ENCODE measurements around the gene OCRL.

OCRL gene

DNA sequence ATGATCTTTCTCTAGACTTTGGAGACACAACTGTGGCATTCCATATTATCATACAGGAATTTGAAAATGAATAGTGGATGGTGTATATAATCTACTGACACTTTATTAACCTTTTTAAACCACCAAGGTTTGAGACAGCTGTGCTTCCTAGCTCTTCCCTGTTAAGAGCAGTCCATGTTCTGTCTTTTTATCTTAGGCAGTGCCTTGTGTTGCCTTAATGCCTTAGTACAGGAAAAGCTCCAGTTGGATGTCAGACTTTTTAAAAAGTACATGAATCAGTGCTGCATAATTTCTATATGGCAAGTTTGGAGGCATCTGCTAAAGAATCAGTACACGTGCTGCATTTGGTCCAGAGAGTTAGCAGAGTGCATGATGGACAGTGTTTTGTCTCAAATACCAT is 45.1 kb downstream of the OCRL start:
- no peak for DNase-seq (ENCODE audit: low read depth, low spot score)

DNA sequence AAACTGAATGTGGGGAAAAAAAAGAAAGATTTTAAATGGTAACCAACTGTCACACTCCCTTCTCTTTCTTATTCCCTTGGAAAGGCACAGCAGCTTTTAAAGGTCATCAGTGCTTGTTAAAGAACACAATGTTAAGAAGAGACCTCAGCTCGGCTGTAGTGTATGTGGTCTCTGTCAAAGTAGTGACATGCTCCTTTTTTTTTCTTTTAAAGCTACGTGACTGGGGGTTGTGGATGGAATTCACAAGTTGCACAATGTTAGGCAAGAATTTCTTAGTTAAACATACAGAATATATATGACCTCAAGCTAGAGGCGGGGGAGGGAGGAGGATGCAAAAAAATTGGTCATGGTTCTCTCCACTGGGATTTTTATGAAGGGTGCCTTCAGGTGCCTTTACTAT is 45.6 kb downstream of the OCRL start:
- DNase-seq (ENCODE audit: low read depth, low spot score) = no peak

DNA sequence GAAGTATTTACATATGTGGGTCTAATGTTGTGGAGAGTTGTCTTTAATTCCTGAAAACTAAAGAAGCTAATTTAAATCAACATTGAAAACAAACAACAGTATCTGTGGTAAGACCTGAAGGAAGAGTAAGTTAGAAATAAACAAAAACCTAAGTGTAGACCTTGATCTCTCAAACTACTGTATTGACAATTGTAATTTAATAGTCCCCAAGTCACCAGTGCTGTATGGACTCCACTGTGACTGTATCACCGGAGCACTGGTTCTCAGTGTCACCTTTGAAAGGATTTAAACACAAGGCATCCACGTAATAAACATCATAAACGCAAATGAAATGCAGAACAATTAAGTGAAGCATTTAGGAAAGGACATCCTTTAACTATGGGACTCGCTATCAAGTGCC is 46.4 kb downstream of the OCRL start:
- no peak for DNase-seq (ENCODE audit: low read depth, low spot score)

DNA sequence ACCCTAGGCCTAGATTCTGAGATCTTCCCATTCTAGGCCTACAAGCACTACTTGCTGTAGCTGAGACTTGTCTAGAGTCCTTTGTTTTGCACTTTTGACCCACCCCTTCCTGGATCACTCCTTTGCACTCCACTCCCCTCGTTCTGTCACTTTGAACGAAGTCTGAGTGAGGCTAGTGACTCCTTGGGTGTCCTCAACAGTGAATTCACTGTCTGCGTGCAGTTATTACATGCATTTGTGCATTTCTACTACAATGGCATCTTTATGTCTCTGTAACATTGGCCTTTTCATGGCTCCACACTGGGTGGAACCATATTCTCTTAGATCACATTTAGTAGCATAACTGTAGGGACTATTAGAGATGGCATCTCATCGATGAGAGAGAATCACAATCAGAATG is 50.5 kb downstream of the OCRL start:
- no peak for DNase-seq (ENCODE audit: low read depth, low spot score)

DNA sequence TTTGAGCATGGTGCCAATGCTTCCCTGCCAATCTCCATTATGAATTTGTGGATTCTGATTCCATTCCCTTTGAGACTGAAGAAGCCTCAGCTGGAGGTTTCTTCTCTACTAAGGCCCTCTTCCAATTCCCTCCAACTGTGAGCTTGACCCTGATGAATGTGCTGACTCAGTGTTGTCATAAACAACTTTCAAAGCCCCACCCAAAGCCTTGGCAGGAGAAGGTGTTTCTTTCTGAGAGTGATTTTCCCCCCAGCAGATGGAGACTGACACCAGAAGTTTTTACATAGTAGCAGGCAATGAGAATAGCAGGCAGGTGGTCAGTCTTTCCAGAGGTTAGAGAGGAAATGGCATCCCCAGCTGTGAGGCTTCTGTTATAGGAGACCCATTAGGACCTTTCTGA is 53.1 kb downstream of the OCRL start:
- DNase-seq (ENCODE audit: low read depth, low spot score) = peak; percentile 58

DNA sequence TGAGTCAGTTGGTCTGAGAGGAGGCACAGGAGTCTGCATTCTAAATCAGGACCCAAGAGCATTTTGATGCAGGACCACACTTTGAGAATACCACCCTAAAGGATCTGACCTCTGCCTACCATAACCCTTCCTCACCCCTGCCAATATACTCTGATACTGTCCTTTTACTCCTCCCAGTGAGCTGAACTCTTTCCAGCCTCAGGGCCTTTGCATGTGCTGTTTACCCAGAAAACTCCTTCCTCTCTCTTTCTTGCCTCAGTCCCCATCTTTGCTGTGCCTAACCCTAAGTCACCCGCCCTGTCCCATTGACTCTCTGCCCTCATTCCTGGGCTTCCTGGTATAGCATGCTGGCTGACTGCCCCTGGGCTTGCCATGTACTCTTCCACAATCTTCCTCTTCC is 54.7 kb downstream of the OCRL start:
- DNase-seq (ENCODE audit: low read depth, low spot score) = no peak

DNA sequence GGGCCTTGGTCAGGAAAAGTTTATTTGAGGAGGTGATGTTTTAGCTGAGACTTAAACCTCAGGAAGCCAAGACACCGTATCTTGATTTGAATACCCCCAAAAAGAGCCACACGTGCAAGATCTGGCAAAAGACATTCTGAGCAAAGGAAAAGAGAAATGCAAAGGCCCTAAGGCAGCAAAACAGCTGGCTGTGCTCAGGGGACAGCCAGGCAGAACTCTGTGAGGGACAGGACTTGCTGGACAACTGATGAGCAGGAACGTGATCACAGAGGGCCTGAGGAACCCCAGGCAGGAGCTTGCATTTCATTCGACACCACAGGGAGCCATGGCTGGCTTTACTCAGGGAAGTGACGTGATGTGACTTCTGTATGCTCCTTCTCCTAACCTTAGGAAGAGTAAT is 56.0 kb downstream of the OCRL start:
- peak; percentile 51 for DNase-seq (ENCODE audit: low read depth, low spot score)

DNA sequence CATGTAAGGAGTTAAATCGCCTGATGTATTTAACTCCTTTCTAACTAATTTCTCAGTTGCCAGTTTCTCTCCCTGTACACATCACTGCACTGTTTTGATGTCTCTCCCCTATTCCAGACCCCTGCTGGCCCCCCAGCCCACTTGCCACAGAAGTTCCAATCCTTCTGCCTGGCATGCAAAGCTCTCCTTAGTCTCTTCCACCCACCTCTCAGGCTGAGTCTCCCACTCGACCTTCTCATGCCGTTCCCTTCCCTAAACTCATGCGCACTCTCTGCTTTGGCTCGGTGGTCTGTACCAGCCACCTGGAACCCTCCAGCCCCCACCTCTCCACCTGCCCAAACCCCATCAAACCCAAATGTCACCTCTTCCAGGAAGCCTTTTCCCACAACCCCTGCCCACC is 57.8 kb downstream of the OCRL start:
- DNase-seq (ENCODE audit: low read depth, low spot score) = no peak

DNA sequence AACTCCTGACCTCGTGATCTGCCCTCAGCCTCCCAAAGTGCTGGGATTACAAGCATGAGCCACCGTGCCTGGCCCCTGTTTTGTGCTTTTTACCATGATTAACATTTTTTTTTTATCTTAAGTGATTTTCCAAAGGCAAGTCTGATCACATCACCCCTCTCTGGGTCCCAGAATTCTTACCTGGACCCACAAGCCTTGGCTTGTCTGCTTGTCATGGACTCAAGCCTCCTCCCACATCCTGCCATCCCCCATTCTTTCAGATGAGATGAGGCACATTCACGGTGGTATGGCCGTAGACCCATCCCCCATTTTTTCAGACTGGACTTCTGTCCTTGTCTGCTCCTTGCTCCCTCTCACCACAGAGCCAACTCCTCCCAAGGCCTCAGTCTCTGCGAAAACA is 59.4 kb downstream of the OCRL start:
- DNase-seq (ENCODE audit: low read depth, low spot score) = no peak

DNA sequence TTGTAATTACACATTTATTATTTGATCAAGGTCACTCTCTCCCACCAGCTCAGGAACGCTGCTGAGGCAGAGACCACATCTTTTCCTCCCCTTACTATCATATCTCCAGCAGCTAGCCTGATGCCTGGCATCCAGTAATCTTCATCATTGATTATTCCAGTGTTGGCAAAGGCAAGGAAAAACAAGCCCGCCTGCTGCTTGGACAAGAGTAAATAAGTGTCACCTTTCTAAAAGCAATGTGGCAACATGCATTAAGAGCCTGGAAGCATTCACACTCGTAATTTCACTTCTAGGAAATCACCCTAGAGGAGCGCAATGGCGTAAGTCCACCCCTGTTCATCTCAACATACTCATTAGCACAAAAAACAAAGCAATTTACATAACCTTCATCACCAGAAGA is 59.9 kb downstream of the OCRL start:
- DNase-seq (ENCODE audit: low read depth, low spot score) = no peak

DNA sequence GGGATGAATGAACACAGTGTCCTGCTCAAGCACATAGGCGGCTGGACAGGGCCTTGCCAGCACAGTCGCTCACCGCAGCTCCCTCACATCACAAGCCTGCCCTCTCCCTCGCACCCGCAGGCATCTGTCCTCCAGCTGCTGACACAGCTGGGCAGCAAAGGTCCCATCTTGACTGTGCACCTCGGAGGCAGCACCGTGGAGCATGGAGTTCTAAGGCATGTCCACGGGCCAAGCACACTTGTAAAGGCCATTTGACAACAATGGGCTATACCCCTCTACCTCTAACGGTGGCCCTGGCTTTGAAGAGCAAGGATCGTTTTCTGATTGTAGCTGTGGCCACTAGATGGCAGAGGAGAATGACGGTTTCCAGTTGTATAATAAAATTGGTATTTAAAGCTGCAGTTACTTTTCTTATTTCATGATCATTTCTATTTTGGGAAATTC is 60.9 kb downstream of the OCRL start:
- DNase-seq (ENCODE audit: low read depth, low spot score) = no peak

DNA sequence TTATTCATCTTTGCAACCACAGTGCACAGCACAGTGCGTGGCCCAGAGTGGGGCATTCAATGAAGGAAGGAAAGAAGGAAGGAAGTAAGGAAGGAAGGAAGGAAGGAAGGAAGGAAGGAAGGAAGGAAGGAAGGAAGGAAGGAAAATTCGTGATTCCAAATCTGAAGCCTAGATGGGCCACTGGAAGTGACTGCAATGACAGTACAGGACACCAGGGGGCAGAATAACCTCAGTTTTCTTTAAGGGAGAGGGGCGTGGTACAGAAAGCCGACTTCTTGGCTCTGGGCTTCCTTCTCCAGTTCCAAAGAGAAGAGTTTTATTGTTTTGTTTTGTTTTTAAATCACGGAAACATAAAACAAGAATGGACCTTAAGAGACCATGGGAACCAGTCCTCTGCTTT is 66.9 kb downstream of the OCRL start:
- DNase-seq (ENCODE audit: low read depth, low spot score) = peak; percentile 63

DNA sequence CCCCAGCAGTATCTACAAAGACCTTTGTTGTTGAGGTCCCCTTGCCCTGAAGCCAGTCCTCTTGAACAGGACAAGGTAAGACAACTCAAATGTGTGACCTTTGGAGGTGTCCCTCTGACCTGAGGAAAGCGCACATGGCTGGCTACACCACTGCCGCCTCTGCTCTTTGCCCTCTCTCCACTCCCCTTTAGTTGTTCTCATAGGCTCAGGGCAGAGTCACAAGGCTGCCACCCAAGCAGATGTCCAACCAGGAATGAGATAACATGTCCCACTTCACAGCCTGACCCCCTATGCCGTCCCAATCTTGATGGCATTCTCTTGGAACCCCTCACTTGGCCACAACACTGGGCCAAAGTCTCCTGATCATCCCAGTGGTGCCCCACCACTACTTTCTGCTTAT is 68.4 kb downstream of the OCRL start:
- DNase-seq (ENCODE audit: low read depth, low spot score) = no peak

DNA sequence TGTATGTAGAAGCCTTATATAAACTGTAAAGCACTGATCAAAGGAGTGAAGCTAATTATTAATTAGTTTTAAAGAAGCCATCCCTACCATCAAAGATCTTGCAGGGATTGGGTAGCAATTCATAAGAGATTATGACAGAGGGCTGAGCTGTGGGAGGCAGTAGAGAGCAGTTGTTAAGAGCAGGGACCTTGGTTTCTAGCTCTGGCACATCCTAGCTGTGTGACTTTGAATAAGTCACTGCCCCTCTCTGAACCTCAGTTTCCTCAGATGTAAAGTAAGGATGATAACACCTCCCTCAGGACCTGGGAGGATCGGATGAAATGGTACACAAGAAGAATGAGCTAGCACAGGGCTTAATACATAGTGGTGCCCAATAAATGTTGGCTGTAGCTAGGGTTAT is 69.3 kb downstream of the OCRL start:
- no peak for DNase-seq (ENCODE audit: low read depth, low spot score)

DNA sequence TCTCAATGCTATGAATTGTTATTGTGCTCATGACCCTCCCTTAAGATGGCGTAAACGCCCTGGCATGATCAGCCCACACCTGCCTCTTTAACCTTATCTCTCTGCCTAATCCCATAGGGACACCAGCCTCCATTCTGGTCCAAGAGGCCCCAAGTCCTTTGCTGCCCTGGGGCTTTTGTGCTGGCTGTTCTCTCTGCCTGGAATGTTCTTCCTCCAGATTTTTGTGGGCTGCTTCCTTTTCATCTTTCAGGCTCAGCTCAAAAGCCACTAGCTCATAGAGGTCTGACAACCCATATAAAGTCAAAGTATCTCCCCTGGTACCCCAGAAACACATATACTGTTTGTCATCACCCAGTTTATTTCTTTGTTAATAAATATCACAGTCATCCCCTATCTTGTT is 72.3 kb downstream of the OCRL start:
- DNase-seq (ENCODE audit: low read depth, low spot score) = peak; percentile 69

DNA sequence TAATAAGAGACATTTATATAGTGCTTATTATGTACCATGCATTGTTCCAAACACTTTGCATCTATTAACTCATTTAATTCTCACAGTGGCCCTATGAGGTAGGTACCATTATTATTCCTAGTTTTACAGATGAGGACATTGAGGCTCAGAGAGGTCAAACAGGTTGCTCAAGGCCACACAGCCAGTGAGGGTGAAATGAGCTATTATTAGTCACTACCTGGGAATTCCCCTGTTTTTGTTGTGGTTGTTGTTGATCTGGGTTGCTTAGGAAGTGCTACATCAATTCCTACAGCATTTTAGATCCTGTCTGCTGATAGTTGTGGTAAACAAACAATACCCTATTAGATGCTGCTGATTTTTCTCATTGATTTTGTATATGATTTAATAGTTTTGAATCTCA is 73.5 kb downstream of the OCRL start:
- DNase-seq (ENCODE audit: low read depth, low spot score) = no peak

DNA sequence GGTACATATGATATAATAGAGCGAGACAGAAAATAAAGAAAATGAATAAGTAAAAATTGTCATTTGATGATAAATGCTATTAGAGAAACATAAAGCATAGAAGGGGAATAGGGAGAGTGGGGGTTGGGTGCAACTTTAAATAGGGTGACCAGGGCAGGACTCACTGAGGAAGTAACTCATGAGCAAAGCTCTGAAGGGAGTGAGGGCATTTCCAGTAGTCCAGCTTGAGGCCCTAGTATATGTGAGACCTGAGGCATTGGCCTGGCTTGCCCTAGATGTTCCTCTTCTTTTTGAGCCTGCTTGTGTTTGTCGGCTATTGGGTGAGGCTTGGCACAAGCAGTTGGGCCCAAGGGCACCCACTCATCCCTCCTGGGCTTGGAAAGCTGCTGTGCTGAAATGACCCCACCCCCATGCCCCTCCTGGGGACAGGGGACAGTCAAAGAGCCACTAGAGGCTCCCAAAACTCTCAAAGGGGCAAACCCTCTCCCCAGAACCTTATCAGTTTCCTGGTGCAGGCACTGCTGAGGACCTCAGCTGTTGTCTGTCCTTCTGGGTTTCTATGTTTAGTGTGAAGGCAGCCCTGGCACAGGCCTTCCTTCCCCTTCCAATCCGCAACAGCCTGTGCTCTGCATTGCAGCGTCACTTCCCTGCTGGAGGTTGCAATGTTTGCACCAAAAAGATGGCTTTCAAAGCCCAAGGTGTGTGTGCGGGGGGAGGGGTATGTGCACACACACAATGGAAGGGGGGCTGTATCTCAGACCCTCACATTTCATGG is 74.6 kb downstream of the OCRL start:
- DNase-seq (ENCODE audit: low read depth, low spot score) = no peak

DNA sequence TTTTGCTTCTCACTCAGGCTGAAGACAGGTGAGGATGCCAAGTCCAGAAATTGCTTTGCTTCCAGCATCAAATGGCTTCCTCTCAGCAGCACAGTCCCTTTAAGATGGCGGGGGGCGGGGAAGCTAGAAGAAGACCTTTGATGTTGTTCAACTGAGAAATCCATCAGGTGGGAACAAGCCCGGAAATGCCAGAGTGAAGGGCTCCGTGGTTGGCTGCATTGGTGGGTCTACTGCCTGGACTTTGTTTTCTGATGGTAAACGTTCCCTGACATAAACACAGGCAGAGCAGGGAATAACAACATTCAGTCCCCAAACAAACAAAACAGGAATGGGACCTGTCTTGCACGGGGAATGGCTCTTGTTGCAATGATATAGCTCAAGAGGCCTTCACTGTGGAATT is 77.4 kb downstream of the OCRL start:
- peak; percentile 57 for DNase-seq (ENCODE audit: low read depth, low spot score)

DNA sequence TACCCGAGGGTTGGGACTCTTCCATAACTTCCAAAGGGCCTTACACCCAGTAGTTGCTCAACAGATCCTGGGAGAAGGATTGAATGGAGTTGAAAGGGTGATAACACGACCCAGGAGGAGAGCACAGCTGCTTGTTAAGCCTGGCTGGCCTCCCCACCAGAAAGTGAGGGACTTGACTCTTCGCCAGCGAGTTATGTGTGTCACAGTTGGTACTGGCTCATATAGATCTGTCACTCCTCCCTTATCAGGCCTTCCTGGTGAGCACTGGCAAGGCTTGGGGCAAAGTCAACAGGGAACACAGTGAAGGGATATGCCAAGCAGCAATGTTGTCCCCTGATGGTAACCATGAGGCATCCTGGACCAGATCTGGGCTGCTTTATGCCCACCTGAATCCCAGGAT is 78.9 kb downstream of the OCRL start:
- DNase-seq (ENCODE audit: low read depth, low spot score) = no peak

DNA sequence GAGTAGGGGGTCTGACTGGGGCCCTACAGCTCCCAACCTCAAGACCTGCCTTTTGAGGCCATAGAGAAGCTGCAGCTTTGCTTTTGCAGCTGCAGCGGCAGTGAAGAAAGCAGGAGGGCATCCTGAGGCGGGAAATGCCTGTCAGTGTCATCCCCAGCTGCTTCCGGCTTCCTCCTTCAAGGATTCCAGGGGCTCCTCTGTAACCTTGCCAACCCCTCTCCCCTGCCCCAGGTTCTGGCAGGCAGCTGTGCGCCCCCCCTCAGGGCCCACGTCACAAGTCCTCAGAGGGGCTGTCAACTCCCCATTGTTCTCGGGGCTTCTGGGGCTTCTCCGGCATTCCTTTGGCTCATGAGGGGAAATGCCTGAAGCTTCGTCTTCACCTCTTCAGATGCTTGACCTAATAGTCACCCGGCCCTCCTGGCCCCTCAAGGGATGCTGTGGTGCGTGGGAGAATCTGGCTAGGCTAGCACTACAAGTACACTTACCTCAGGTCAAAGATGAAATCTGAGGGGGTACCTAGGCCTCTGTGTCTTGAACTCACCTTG is 82.8 kb downstream of the OCRL start:
- DNase-seq (ENCODE audit: low read depth, low spot score) = peak; percentile 94

DNA sequence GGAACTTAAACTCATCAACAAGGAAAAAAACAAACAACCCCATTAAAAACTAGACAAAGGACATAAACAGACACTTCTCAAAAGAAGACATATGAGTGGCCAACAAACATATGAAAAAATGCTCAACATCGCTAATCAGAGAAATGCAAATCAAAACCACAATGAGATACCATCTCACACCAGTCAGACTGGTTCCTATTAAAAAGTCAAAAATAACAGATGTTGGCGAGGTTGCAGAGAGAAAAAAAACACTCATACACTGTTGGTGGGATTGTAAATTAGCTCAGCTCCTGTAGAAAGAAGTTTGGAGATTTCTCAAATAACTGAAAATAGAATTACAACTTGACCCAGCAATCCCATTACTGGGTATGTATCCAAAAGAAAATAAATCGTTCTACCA is 86.0 kb downstream of the OCRL start:
- DNase-seq (ENCODE audit: low read depth, low spot score) = no peak

DNA sequence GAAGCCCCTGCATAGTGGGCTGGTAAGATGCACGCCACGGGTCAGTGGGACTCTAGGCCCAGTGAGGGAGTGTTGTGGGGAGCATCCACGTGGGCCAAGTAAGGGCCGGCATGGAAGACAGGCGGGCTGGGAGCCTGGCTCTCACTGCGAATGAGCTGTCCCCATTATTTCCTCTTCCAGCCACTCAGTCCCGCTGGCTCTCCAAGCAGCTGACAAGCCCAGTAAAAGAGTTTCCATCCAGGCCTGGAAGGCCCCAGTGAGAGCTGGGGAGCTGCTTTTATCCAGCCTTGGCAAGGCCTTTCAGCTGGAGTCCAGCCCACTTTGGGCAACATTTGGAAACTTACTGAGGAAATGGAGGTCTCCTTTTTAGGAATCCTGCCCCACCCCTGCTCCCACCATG is 89.8 kb downstream of the OCRL start:
- no peak for DNase-seq (ENCODE audit: low read depth, low spot score)

DNA sequence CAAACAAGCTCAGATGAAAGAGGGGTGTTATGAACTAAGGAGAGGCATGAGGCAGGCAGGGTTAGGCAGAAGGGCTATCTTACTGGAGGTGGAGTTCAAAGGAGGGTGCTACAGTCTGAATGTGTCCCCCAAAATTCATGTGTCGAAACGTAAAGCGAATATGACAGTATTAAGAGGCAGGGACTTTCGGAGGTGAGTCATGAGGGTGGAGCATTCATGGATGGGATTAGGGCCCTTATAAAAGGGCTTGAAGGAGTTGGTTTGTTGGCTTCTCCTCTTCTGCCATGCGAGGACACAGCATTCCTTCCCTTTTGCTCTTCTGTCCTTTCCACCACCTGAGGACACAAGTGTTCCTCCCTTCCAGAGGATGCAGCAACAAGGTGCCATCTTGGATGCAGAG is 91.8 kb downstream of the OCRL start:
- DNase-seq (ENCODE audit: low read depth, low spot score) = no peak

DNA sequence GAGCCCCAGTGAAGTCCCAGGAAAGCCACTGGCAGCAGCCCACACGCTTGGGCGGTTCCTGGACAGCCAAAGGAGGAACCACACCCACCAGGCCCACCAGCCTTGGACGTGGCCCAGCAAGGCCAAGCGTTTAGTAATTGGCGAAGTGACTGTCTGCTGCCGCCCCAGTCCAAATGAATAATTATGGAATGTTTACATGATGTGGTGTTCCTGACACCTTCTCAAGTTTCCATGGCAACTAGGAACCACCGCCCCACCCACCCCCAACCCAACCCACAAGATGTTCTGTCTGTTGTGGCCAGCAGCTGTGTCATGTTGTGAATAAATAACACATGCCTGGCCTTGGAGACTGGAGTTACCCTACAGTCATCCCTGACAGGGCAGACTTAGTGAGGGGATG is 92.4 kb downstream of the OCRL start:
- no peak for DNase-seq (ENCODE audit: low read depth, low spot score)

Measured in ELF-1 (cell line).